ENCODE data around the gene TUBG2.

GRCh38 chr17:42691021-42691545, 32.0 kb downstream of the TUBG2 start:
- TF ChIP-seq CTCF (conservative IDR thresholded peaks at IDR 0.05) (no peak), EZH2 (IDR thresholded peaks at IDR 0.05; ENCODE audit: low read depth) (no peak)

Measured in PC-9 (cell line).